Lung microvascular endothelial cell (primary cell): ENCODE results near the gene PIGP. TPM values are rescaled to one million over a fixed set of nuclear protein-coding genes. Genes with fewer than 3 reads are reported as not detected.
A peak's percentile ranks its signal among the peaks of the same experiment; 100 is the strongest.
"Not testable (repeated sequence)": the region's sequence is repeated elsewhere in the genome, so short reads cannot be mapped to it uniquely, and the experiment has no call there.

Experiments used
- DNase-seq, 2 donors: peaks; one replicate each; pipeline versions ENCODE4 v3.0.0 to v3.0.0-alpha.2; 2010; ENCODE audit warnings: low read depth in 2 of 2
- total RNA-seq: library from RNA; depleted of rRNA; stranded (reverse); fragments of >200 nt; gene quantifications from 2 replicates; pipeline ENCODE4 v1.2.1, GENCODE V29; 2014

PIGP gene
- total RNA-seq, 1 donor from 2014 or later: 3.0 TPM

DNA sequence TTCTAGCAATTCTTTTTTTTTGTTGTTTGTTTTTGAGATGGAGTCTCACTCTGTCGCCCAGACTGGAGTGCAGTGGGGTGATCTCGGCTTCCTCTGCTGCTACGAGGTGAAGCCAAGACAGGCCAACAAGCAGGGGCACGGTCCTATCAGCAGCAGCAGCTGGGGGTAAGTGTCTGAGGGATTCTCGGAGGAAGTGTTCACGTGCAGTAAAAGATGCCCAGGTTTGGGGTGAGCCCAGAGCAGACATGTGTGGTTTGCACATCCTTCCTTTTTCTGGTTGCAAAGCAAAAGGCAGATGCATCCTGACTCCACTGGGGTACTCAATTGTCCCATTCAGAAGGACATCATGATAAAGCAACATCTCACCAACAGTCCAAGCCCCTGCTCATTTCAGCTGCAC, 27.7 kb downstream of the PIGP start:
- DNase-seq: no peak

- DNase-seq: no peak
These were observed 28.2 kb downstream of the PIGP start for GRCh38 chr21:37044643-37045042.

GRCh38 chr21:37043818-37044217, 29.1 kb downstream of the PIGP start:
- DNase-seq: no peak

DNA sequence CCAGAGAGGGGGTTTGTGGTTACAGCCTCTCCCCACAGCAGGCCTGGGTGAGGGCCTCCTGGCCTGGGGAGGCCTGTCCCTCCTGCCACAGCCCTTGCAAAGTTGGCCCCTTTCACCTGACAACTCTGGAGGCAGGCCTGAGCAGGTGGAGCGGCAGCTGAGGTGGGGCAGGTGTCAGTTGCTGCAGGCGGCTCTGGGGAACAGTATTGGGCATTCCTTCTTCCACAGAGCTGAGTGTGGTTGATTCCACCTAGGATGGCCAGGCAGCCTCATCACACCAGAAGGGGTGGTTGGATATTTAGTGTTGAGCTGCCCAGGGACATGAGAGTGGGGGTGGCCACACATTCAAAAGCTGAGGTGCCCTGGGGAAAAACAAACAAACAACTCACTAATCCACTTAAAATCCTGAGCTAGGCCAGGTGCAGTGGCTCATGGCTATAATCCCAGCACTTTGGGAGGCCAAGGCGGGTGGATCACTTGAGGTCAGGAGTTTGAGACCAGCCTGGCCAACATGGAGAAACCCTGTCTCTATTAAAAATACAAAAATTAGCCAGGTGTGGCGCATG, 31.1 kb downstream of the PIGP start:
- no peak for DNase-seq

DNA sequence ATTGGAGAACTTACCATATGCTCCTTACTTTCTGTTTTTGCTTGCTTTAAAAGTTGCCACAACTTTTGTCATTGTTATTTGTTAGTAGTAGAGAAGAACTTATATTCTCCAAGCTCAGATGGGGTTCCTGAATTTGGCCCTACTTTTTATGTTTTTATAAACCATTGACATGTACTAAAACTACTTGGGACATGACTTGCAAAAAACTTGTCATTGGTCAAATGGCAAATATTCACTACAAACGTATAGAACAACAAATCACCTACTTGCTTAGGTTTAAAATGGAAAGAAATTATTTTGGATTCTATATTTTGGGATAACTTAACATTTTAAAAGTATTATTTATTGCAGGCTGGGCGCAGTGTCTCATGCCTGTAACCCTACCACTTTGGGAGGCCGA, 32.7 kb downstream of the PIGP start:
- no peak for DNase-seq

DNA sequence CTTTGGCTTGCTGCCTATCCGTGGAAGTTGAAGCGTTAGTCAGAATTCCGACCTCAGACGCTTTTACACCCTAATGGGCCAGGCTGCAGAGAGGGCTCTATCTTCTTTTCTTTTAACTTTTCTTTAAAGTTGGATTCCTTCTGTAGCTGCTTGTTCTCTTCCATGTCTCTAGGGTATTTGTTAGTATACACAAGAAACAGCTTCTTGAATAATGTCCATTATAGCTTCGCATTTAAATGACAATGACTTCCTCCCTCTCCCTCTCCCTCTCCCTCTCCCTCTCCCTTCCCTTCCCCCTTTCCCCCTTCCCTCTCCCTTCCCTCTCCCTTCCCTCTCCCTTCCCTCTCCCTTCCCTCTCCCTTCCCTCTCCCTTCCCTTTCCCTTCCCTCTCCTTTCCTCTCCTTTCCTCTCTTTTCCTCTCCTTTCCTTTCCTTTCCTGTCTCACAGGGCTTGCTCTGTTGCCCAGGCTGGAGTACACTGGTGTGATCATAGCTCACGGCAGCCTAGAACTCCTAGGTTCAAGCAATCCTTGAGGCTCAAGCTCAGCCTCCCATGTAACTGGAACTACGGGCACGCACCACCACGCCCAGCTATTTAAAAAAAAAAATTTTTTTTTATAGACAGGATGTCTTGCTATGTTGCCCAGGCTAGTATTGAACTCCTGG, 33.3 kb downstream of the PIGP start:
- DNase-seq: no peak

DNA sequence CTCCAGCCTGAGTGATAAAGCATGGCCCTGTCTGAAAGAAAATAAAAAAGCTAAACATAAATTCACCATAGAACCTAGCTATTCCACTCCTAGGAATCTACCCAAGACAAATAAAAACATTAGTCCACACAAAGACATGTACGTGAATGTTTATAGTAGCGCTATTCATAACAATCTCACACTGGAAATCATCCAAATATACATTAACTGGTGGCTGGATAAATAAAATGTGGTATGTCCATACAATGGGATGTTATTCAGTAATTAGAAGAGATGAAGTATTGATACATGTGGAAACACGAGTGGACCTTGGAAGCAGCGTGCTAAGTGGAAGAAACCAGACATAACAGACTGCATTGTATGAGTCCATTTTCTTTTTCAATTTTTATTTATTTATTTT, 36.7 kb downstream of the PIGP start:
- DNase-seq: no peak

- DNase-seq: not testable (repeated sequence)
These were observed 38.5 kb downstream of the PIGP start for GRCh38 chr21:37034394-37034793.

DNA sequence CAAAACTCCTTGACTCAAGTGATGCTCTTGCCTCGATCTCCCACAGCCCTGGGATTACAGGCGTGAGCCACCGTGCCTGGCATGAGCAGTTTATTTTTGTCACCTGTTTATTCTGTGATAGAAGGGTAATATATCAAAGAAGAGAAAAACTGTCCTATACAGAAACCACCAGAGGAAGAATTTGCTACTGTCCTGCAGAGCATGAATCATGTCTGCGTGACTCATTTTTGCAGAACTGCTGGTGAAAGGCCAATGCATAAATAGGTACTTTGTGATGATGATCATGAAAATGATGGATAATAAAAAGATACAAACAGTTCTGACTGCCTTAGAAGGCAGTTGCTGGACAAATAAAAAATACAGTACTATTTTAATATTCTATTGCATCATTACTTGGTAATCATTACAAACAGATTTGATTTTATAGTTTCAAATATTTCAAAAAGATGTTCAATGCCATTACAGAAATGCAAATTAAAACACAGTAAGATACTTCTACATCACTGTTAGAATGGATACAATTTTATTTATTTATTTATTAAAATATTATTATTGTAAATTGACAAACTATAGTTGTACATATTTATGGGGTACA, 39.9 kb downstream of the PIGP start:
- peak; percentile 10 to 43 for DNase-seq

DNA sequence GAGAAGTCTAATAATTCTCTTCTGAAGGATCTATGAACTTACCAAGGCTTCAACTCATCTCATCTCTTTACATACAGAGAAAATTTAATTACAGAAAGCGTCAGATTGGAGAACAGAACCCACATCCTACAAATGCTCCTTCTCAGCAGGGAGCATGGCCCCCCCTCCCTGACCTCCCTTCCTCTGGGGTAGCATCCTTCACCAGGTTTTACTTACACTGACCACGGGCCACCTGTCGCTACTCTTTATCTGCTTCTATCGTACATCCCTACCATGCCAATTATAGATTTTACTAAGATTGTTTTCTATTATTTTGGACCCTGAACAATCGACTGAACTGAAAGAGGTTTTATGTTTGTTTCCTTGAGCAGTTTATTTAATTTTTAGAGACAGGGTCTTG, 40.6 kb downstream of the PIGP start:
- DNase-seq: no peak

GRCh38 chr21:37030864-37031263, 42.0 kb downstream of the PIGP start:
- DNase-seq: no peak

GRCh38 chr21:37028570-37028969, 44.3 kb downstream of the PIGP start:
- DNase-seq: no peak

GRCh38 chr21:37026499-37026898, 46.4 kb downstream of the PIGP start:
- no peak for DNase-seq

GRCh38 chr21:37017951-37018679, 54.8 kb downstream of the PIGP start:
- no peak for DNase-seq

Other genes starting within 250 kb of the PIGP start
- gene HLCS, start 106.4 kb downstream of the PIGP start, total RNA-seq: 12.3 and 12.4 TPM in 2 replicates
- gene RIPPLY3, start 66.4 kb downstream of the PIGP start, total RNA-seq: not detected in 2 replicates
- 99.4 and 127 TPM in 2 replicates for gene TTC3, start 183 bp upstream of the PIGP start, total RNA-seq
- gene VPS26C, start 194.3 kb upstream of the PIGP start, total RNA-seq: 61.0 and 79.8 TPM in 2 replicates